Loucy (cell line): Measurements from ENCODE around the gene CPNE2.

Experiments used
- EZH2phosphoT487 ChIP-seq: fragments of 200-600 bp; IDR thresholded peaks from 2 replicates; pipeline ENCODE4 v1.6.1; 2018; ENCODE audit warnings: antibody characterized with exemption, mild to moderate bottlenecking, moderate library complexity, borderline replicate concordance
- TF ChIP-seq, protein P1 (sequence below): fragments of 200-600 bp; sonication (generic); conservative IDR thresholded peaks from 2 replicates; pipeline ENCODE4 v1.5.1; 2014; ENCODE audit warnings: mild to moderate bottlenecking, antibody characterized with exemption, low read length

DNA sequence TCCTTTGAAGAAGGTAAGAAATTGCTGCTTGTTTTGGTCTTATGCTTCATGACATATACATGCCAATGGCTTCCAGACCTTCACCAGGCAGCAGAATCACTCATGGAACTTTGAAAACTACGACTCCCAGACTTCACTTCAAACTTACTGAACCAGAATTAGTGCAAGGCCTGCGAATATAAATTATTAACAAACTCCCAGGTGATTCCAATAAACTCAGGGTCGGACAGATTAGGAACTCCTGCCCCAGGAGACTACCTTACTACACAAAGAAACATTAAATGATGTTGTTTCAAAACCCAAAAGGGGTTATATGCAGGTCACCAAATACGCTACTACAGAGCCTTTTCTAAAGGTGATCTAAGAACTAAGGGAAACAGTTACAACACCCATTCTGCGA is 73.1 kb downstream of the CPNE2 start:
- TF ChIP-seq, protein P1, sequence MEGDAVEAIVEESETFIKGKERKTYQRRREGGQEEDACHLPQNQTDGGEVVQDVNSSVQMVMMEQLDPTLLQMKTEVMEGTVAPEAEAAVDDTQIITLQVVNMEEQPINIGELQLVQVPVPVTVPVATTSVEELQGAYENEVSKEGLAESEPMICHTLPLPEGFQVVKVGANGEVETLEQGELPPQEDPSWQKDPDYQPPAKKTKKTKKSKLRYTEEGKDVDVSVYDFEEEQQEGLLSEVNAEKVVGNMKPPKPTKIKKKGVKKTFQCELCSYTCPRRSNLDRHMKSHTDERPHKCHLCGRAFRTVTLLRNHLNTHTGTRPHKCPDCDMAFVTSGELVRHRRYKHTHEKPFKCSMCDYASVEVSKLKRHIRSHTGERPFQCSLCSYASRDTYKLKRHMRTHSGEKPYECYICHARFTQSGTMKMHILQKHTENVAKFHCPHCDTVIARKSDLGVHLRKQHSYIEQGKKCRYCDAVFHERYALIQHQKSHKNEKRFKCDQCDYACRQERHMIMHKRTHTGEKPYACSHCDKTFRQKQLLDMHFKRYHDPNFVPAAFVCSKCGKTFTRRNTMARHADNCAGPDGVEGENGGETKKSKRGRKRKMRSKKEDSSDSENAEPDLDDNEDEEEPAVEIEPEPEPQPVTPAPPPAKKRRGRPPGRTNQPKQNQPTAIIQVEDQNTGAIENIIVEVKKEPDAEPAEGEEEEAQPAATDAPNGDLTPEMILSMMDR = no peak
- TF ChIP-seq EZH2phosphoT487 = no peak
